H9 (cell line): ENCODE measurements around the gene TTC28. TPM values are rescaled to one million over a fixed set of nuclear protein-coding genes. Genes with fewer than 3 reads are reported as not detected.

Source experiments
- DNase-seq: peaks from one replicate; pipeline ENCODE4 v3.0.0-alpha.2; 2017
- H2AFZ ChIP-seq: one replicate; pipeline ENCODE4 v1.6.1; 2013; ENCODE audit warnings: mild to moderate bottlenecking, low read length, control low read depth, moderate library complexity
- H2AK5ac ChIP-seq: 2 replicates; pipeline ENCODE4 v1.6.1; 2013; ENCODE audit warnings: low read length, control low read depth, mixed read lengths; ENCODE audit not compliant: insufficient read length
- H2BK120ac ChIP-seq: one replicate; pipeline ENCODE4 v1.6.1; 2013; ENCODE audit warnings: low read depth, mild to moderate bottlenecking, low read length, control low read depth, inconsistent platforms; ENCODE audit not compliant: poor library complexity, severe bottlenecking
- H2BK12ac ChIP-seq: 2 replicates; pipeline ENCODE4 v1.6.1; 2013; ENCODE audit warnings: low read length, control low read depth, mixed read lengths, low read depth; ENCODE audit not compliant: insufficient read length
- H2BK15ac ChIP-seq: 2 replicates; pipeline ENCODE4 v1.6.1; 2013; ENCODE audit warnings: low read depth, low read length, control low read depth
- H2BK20ac ChIP-seq: one replicate; pipeline ENCODE4 v1.6.1; 2013; ENCODE audit warnings: low read depth, mild to moderate bottlenecking, low read length, control low read depth, inconsistent platforms; ENCODE audit not compliant: poor library complexity, severe bottlenecking
- H2BK5ac ChIP-seq: 2 replicates; pipeline ENCODE4 v1.6.1; 2013; ENCODE audit warnings: low read length, control low read depth, mixed read lengths; ENCODE audit not compliant: insufficient read length
- H3K14ac ChIP-seq: 2 replicates; pipeline ENCODE4 v1.6.1; 2013; ENCODE audit warnings: low read length, control low read depth; ENCODE audit not compliant: insufficient read depth
- H3K18ac ChIP-seq: 2 replicates; pipeline ENCODE4 v1.6.1; 2013; ENCODE audit warnings: low read depth, mild to moderate bottlenecking, mixed read lengths, low read length, control low read depth; ENCODE audit not compliant: insufficient read length
- H3K23ac ChIP-seq: 2 replicates; pipeline ENCODE4 v1.6.1; 2013; ENCODE audit warnings: low read length, control low read depth, mixed read lengths, low read depth; ENCODE audit not compliant: insufficient read length
- H3K23me2 ChIP-seq: 2 replicates; pipeline ENCODE4 v1.6.1; 2013; ENCODE audit warnings: low read depth, mild to moderate bottlenecking, mixed read lengths, low read length, control low read depth; ENCODE audit not compliant: insufficient read length, poor library complexity, severe bottlenecking
- H3K27ac ChIP-seq: 2 replicates; pipeline ENCODE4 v1.5.1; 2013; ENCODE audit warnings: low read length, control low read depth, mixed read lengths, low read depth; ENCODE audit not compliant: insufficient read length
- H3K27me3 ChIP-seq: 2 replicates; pipeline ENCODE4 v1.6.1; 2013; ENCODE audit warnings: low read length, control low read depth, inconsistent platforms; ENCODE audit not compliant: insufficient read depth
- H3K4ac ChIP-seq: 2 replicates; pipeline ENCODE4 v1.6.1; 2013; ENCODE audit warnings: low read depth, mild to moderate bottlenecking, control low read depth, inconsistent platforms, low read length, moderate library complexity
- H3K4me1 ChIP-seq: 2 replicates; pipeline ENCODE4 v1.6.1; 2013; ENCODE audit warnings: low read length, control low read depth, inconsistent platforms; ENCODE audit not compliant: insufficient read depth
- H3K4me2 ChIP-seq: 2 replicates; pipeline ENCODE4 v1.6.1; 2013; ENCODE audit warnings: low read length, control low read depth, mixed read lengths; ENCODE audit not compliant: insufficient read length, insufficient read depth
- H3K56ac ChIP-seq: 2 replicates; pipeline ENCODE4 v1.6.1; 2013; ENCODE audit warnings: low read depth, mild to moderate bottlenecking, mixed read lengths, low read length, control low read depth; ENCODE audit not compliant: insufficient read length
- H3K79me1 ChIP-seq: 2 replicates; pipeline ENCODE4 v1.6.1; 2013; ENCODE audit warnings: low read depth, mild to moderate bottlenecking, moderate library complexity, low read length, control low read depth, inconsistent platforms; ENCODE audit not compliant: insufficient read depth, poor library complexity, severe bottlenecking
- H3K79me2 ChIP-seq: 2 replicates; pipeline ENCODE4 v1.6.1; 2013; ENCODE audit warnings: low read length, control low read depth, inconsistent platforms; ENCODE audit not compliant: insufficient read depth
- H3K9ac ChIP-seq: 2 replicates; pipeline ENCODE4 v1.6.1; 2013; ENCODE audit warnings: low read length, control low read depth, mixed read lengths; ENCODE audit not compliant: insufficient read length; ENCODE audit errors: extremely low read depth
- H3K9me3 ChIP-seq: one replicate; pipeline ENCODE4 v1.6.1; 2013; ENCODE audit warnings: low read depth, low read length, inconsistent platforms; ENCODE audit not compliant: control insufficient read depth
- H3T11ph ChIP-seq: one replicate; pipeline ENCODE4 v1.6.1; 2013; ENCODE audit warnings: mild to moderate bottlenecking, low read length, control low read depth, inconsistent platforms
- H4K20me1 ChIP-seq: one replicate; pipeline ENCODE4 v1.6.1; 2013; ENCODE audit not compliant: control insufficient read depth, insufficient read length, insufficient read depth
- H4K5ac ChIP-seq: 2 replicates; pipeline ENCODE4 v1.6.1; 2013; ENCODE audit warnings: low read depth, mild to moderate bottlenecking, mixed read lengths, low read length, control low read depth; ENCODE audit not compliant: insufficient read length
- H4K8ac ChIP-seq: replicated peaks from 2 replicates; pipeline ENCODE4 v1.6.1; 2013; ENCODE audit warnings: low read length, control low read depth, mixed read lengths, low read depth; ENCODE audit not compliant: insufficient read length
- H4K91ac ChIP-seq: 2 replicates; pipeline ENCODE4 v1.6.1; 2013; ENCODE audit warnings: low read depth, mild to moderate bottlenecking, moderate library complexity, mixed read lengths, low read length, control low read depth; ENCODE audit not compliant: insufficient read length
- H3K27ac Mint-ChIP-seq, 3 experiments: 2 replicates in 2 of 3; 3 replicates in 1 of 3; pipeline ENCODE4 v1.8.0; 2020 to 2021; ENCODE audit warnings: mixed read lengths in 3 of 3, mild to moderate bottlenecking in 1 of 3, moderate library complexity in 1 of 3
- H3K27me3 Mint-ChIP-seq: 2 replicates; pipeline ENCODE4 v1.8.0; 2021; ENCODE audit warnings: low read depth, mild to moderate bottlenecking, moderate library complexity, mixed read lengths
- H3K36me3 Mint-ChIP-seq, 3 experiments: 2 replicates in 2 of 3; 3 replicates in 1 of 3; pipeline ENCODE4 v1.8.0; 2020 to 2021; ENCODE audit warnings: low read depth in 3 of 3, mixed read lengths in 3 of 3; ENCODE audit not compliant: insufficient read depth in 1 of 3
- H3K4me1 Mint-ChIP-seq, 2 experiments: 2 replicates each; pipeline ENCODE4 v1.8.0; 2020; ENCODE audit warnings: mixed read lengths in 2 of 2
- H3K4me3 Mint-ChIP-seq, 2 experiments: 2 replicates in 1 of 2; 3 replicates in 1 of 2; pipeline ENCODE4 v1.8.0; 2020 to 2021; ENCODE audit warnings: mild to moderate bottlenecking in 2 of 2, mixed read lengths in 2 of 2, moderate library complexity in 1 of 2
- H3K9me3 Mint-ChIP-seq, 2 experiments: 2 replicates in 1 of 2; 3 replicates in 1 of 2; pipeline ENCODE4 v1.8.0; 2020; ENCODE audit warnings: mild to moderate bottlenecking in 2 of 2, mixed read lengths in 2 of 2, moderate library complexity in 1 of 2
- WGBS: extraction: QIAGEN DNeasy Blood & Tissue Kit; methylation state at CpG from one replicate; pipeline ENCODE4 v1.1.7; 2013; ENCODE audit warnings: missing lambda C conversion rate, low lambda C conversion rate, mixed read lengths; ENCODE audit not compliant: insufficient read length; ENCODE audit errors: extremely low coverage; 5-methylcytosine and 5-hydroxymethylcytosine counted together
- total RNA-seq: library from RNA; stranded (reverse); gene quantifications from 2 replicates; pipeline ENCODE4 v1.2.1, GENCODE V29; 2021
- TF ChIP-seq, protein P1 (sequence below): fragments of 200-600 bp; sonication (generic); conservative IDR thresholded peaks from 3 replicates; pipeline ENCODE4 v1.8.0; 2021; ENCODE audit warnings: antibody characterized with exemption, mild to moderate bottlenecking

TTC28 gene
- total RNA-seq, 1 experiment from 2014 or later: 13.6 TPM

DNA sequence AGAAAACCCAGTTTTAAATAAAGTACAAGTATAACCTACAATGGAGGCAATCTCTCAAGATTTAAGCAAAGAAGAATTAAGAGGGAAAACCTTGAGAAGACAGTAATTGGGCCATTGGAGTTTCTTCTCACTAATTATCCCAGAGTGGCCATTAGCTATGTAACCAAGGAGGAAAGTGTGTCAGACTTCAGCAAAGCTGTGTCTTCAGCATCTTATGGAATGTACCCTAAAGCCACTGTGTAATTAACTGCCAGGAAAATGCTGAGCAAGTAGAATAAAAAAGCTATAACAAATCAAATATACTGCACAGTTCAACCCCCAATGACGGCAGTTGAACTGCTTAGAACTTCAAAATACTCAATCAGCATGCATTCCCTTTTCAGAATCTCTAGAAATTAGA, 261.6 kb downstream of the TTC28 start:
- Mint-ChIP-seq H3K27me3 (no peaks in the 10 kb centered on the region), H3K36me3 (no peaks in the 10 kb centered on the region), H3K27ac (no peak overlapping the region), H3K4me3 (no peak overlapping the region), H3K9me3 (no peaks in the 10 kb centered on the region), H3K4me1 (peaks cover 0 to 10% of the 10 kb centered on the region in 2 experiments; a peak in 2 of 4 replicates)
- Histone ChIP-seq H3K56ac (no peak overlapping the region), H3K18ac (no peak overlapping the region), H3K27ac (no peak overlapping the region), H4K20me1 (no peaks in the 10 kb centered on the region), H3K79me2 (no peaks in the 10 kb centered on the region), H4K91ac (no peak overlapping the region), H3T11ph (no peak overlapping the region), H3K9ac (no peak overlapping the region), H3K4ac (no peak overlapping the region), H2BK20ac (no peak overlapping the region), H3K27me3 (no peaks in the 10 kb centered on the region), H2BK120ac (no peak overlapping the region), H2BK5ac (no peak overlapping the region), H2AFZ (no peak overlapping the region), H3K9me3 (no peaks in the 10 kb centered on the region), H3K23me2 (no peaks in the 10 kb centered on the region), H2AK5ac (no peak overlapping the region), H2BK12ac (no peak overlapping the region), H3K4me1 (no peaks in the 10 kb centered on the region), H4K5ac (no peak overlapping the region), H2BK15ac (no peak overlapping the region), H3K4me2 (no peak overlapping the region), H3K23ac (no peak overlapping the region), H4K8ac (no peak overlapping the region), H3K79me1 (no peaks in the 10 kb centered on the region), H3K14ac (no peak overlapping the region)
- no peak for DNase-seq
- TF ChIP-seq, protein P1, sequence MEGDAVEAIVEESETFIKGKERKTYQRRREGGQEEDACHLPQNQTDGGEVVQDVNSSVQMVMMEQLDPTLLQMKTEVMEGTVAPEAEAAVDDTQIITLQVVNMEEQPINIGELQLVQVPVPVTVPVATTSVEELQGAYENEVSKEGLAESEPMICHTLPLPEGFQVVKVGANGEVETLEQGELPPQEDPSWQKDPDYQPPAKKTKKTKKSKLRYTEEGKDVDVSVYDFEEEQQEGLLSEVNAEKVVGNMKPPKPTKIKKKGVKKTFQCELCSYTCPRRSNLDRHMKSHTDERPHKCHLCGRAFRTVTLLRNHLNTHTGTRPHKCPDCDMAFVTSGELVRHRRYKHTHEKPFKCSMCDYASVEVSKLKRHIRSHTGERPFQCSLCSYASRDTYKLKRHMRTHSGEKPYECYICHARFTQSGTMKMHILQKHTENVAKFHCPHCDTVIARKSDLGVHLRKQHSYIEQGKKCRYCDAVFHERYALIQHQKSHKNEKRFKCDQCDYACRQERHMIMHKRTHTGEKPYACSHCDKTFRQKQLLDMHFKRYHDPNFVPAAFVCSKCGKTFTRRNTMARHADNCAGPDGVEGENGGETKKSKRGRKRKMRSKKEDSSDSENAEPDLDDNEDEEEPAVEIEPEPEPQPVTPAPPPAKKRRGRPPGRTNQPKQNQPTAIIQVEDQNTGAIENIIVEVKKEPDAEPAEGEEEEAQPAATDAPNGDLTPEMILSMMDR: no peak
- WGBS: no CpG with 5 or more reads among the region's 1 CpG
